ENCODE data around the gene GOLGA8B.
"Not testable (repeated sequence)": the region's sequence is repeated elsewhere in the genome, so short reads cannot be mapped to it uniquely, and the experiment has no call there.

GOLGA8B gene

GRCh38 chr15:34597316-34597715 is 13.9 kb upstream of the GOLGA8B start:
- DNase-seq: no peak

GRCh38 chr15:34594361-34594760 is 10.9 kb upstream of the GOLGA8B start:
- no peak for DNase-seq

- no peak for DNase-seq
Observed at GRCh38 chr15:34591306-34591705, 7.9 kb upstream of the GOLGA8B start.

- DNase-seq: peak; percentile 71
Observed at GRCh38 chr15:34588046-34588674, 4.7 kb upstream of the GOLGA8B start.

- not testable (repeated sequence) for DNase-seq
Observed at GRCh38 chr15:34585966-34586365, 2.5 kb upstream of the GOLGA8B start.

GRCh38 chr15:34584996-34585395 is 1.5 kb upstream of the GOLGA8B start:
- no peak for DNase-seq

- DNase-seq: no peak
Observed at GRCh38 chr15:34584330-34584668, 848 bp upstream of the GOLGA8B start.

GRCh38 chr15:34582461-34583371 is 735 bp downstream of the GOLGA8B start:
- peak; percentile 78 for DNase-seq

GRCh38 chr15:34581687-34582460 is 1.6 kb downstream of the GOLGA8B start:
- DNase-seq: not testable (repeated sequence)

- no peak for DNase-seq
Observed at GRCh38 chr15:34581043-34581365, 2.4 kb downstream of the GOLGA8B start.

- DNase-seq: not testable (repeated sequence)
Observed at GRCh38 chr15:34580251-34581042, 3.0 kb downstream of the GOLGA8B start.

- DNase-seq: no peak
Observed at GRCh38 chr15:34578283-34578674, 5.2 kb downstream of the GOLGA8B start.

- DNase-seq: not testable (repeated sequence)
Observed at GRCh38 chr15:34577658-34578282, 5.7 kb downstream of the GOLGA8B start.

- not testable (repeated sequence) for DNase-seq
Observed at GRCh38 chr15:34575035-34575434, 8.4 kb downstream of the GOLGA8B start.

- not testable (repeated sequence) for DNase-seq
Observed at GRCh38 chr15:34572921-34573320, 10.5 kb downstream of the GOLGA8B start.

- DNase-seq: not testable (repeated sequence)
Observed at GRCh38 chr15:34572019-34572641, 11.3 kb downstream of the GOLGA8B start.

- peak; percentile 45 for DNase-seq
Observed at GRCh38 chr15:34569670-34570396, 13.6 kb downstream of the GOLGA8B start.

GRCh38 chr15:34567174-34567573 is 16.3 kb downstream of the GOLGA8B start:
- DNase-seq: peak; percentile 17

GRCh38 chr15:34564711-34565110 is 18.7 kb downstream of the GOLGA8B start:
- DNase-seq: peak; percentile 28

GRCh38 chr15:34560814-34561213 is 22.6 kb downstream of the GOLGA8B start:
- DNase-seq: not testable (repeated sequence)

GRCh38 chr15:34559764-34560163 is 23.7 kb downstream of the GOLGA8B start:
- not testable (repeated sequence) for DNase-seq
